SK-N-SH treated with all-trans-retinoic acid at 6 μM for 48 hours (cell line): Measurements from ENCODE around the gene RNF135.

Experiments used
- ATAC-seq: fragments of 200-7000 bp; cut with Tn5 transposase; 3 replicates; pipeline ENCODE4 v1.9.1; 2020; ENCODE audit warnings: mild to moderate bottlenecking, moderate library complexity
- ARNTL ChIP-seq: fragments of 450-650 bp; formaldehyde crosslinking; IDR thresholded peaks from 2 replicates; pipeline ENCODE4 v1.5.0; 2020; ENCODE audit warnings: low read depth, mild to moderate bottlenecking, moderate library complexity, borderline replicate concordance
- BACH2 ChIP-seq: fragments of 250-450 bp; sonication (Bioruptor Pico); IDR thresholded peaks from 2 replicates; pipeline ENCODE4 v1.9.0; 2021; ENCODE audit warnings: mild to moderate bottlenecking, borderline replicate concordance
- CSRNP3 ChIP-seq: fragments of 250-450 bp; sonication (Bioruptor Pico); IDR thresholded peaks from 2 replicates; pipeline ENCODE4 v1.5.1; 2021; ENCODE audit warnings: mild to moderate bottlenecking, moderate library complexity
- ESRRG ChIP-seq: fragments of 250-450 bp; sonication (Bioruptor Pico); IDR thresholded peaks from 2 replicates; pipeline ENCODE4 v1.6.1; 2021; ENCODE audit warnings: mild to moderate bottlenecking
- GLIS3 ChIP-seq: fragments of 250-450 bp; sonication (Bioruptor Pico); IDR thresholded peaks from 2 replicates; pipeline ENCODE4 v1.5.0; 2020; ENCODE audit warnings: mild to moderate bottlenecking, moderate library complexity
- ISL1 ChIP-seq: fragments of 250-450 bp; sonication (Bioruptor Pico); IDR thresholded peaks from 2 replicates; pipeline ENCODE4 v2.1.2; 2022; ENCODE audit warnings: mild to moderate bottlenecking, moderate library complexity
- OSR1 ChIP-seq: fragments of 250-450 bp; sonication (Bioruptor Pico); IDR thresholded peaks from 2 replicates; pipeline ENCODE4 v1.8.0; 2022; ENCODE audit warnings: moderate library complexity, mild to moderate bottlenecking, inconsistent platforms
- SNAI2 ChIP-seq: fragments of 250-450 bp; sonication (Bioruptor Pico); IDR thresholded peaks from 2 replicates; pipeline ENCODE4 v1.5.0; 2020; ENCODE audit warnings: mild to moderate bottlenecking, moderate library complexity
- TCF4 ChIP-seq: fragments of 250-450 bp; sonication (Bioruptor Pico); IDR thresholded peaks from 2 replicates; pipeline ENCODE4 v1.8.0; 2021; ENCODE audit warnings: mild to moderate bottlenecking, moderate library complexity, borderline replicate concordance
- TOX ChIP-seq: fragments of 250-450 bp; sonication (Bioruptor Pico); IDR thresholded peaks from 2 replicates; pipeline ENCODE4 v1.8.0; 2021; ENCODE audit warnings: mild to moderate bottlenecking, moderate library complexity, borderline replicate concordance
- ZC3H10 ChIP-seq: fragments of 250-450 bp; sonication (Bioruptor Pico); IDR thresholded peaks from 2 replicates; pipeline ENCODE4 v1.5.1; 2021; ENCODE audit warnings: mild to moderate bottlenecking, moderate library complexity
- ZFP3 ChIP-seq: fragments of 250-450 bp; sonication (Bioruptor Pico); IDR thresholded peaks from 2 replicates; pipeline ENCODE4 v1.5.0; 2020; ENCODE audit warnings: mild to moderate bottlenecking, moderate library complexity
- ZFP30 ChIP-seq: fragments of 450-650 bp; formaldehyde crosslinking; IDR thresholded peaks from 2 replicates; pipeline ENCODE4 v1.5.0; 2022; ENCODE audit warnings: mild to moderate bottlenecking, moderate library complexity
- ZNF70 ChIP-seq: fragments of 450-650 bp; formaldehyde crosslinking; IDR thresholded peaks from 2 replicates; pipeline ENCODE4 v1.5.0; 2020; ENCODE audit warnings: mild to moderate bottlenecking, moderate library complexity
- ZNF8 ChIP-seq: fragments of 450-650 bp; formaldehyde crosslinking; IDR thresholded peaks from 2 replicates; pipeline ENCODE4 v1.5.0; 2020; ENCODE audit warnings: mild to moderate bottlenecking, moderate library complexity
- TF ChIP-seq, protein P1 (sequence below): fragments of 250-450 bp; sonication (Bioruptor Pico); IDR thresholded peaks from 2 replicates; pipeline ENCODE4 v1.8.0; 2020; ENCODE audit warnings: mild to moderate bottlenecking, moderate library complexity, borderline replicate concordance
- TF ChIP-seq, protein P2 (sequence below): fragments of 250-450 bp; sonication (Bioruptor Pico); IDR thresholded peaks from 2 replicates; pipeline ENCODE4 v1.8.0; 2021; ENCODE audit warnings: low read depth, mild to moderate bottlenecking, moderate library complexity, borderline replicate concordance

The RNF135 gene

DNA sequence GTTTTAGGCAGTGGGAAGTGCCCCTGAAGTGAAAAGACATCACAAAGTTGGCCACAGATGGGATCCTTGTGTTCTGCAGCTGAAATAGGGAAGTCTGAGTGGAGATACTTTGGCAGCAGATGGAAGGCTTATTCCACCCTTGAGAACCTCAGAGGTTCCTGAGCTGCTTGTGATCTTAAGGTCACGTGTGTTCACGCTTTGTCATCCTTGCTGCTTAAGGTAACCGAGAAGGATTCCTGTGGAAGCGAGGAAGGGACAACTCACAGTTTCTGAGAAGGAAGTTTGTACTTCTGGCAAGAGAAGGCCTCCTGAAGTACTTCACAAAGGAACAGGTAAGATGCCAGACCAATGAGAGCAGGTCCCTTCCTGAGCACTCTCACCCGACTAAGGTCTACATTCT, 36.9 kb upstream of the RNF135 start:
- no peak for TF ChIP-seq CSRNP3 (CRISPR knock-in tag)
- TF ChIP-seq ZNF70 (CRISPR knock-in tag): no peak
- TF ChIP-seq ISL1 (CRISPR knock-in tag): no peak
- TF ChIP-seq, protein P1, sequence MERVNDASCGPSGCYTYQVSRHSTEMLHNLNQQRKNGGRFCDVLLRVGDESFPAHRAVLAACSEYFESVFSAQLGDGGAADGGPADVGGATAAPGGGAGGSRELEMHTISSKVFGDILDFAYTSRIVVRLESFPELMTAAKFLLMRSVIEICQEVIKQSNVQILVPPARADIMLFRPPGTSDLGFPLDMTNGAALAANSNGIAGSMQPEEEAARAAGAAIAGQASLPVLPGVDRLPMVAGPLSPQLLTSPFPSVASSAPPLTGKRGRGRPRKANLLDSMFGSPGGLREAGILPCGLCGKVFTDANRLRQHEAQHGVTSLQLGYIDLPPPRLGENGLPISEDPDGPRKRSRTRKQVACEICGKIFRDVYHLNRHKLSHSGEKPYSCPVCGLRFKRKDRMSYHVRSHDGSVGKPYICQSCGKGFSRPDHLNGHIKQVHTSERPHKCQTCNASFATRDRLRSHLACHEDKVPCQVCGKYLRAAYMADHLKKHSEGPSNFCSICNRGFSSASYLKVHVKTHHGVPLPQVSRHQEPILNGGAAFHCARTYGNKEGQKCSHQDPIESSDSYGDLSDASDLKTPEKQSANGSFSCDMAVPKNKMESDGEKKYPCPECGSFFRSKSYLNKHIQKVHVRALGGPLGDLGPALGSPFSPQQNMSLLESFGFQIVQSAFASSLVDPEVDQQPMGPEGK: no peak
- no peak for TF ChIP-seq ARNTL
- no peak for TF ChIP-seq OSR1 (CRISPR knock-in tag)
- TF ChIP-seq, protein P2, sequence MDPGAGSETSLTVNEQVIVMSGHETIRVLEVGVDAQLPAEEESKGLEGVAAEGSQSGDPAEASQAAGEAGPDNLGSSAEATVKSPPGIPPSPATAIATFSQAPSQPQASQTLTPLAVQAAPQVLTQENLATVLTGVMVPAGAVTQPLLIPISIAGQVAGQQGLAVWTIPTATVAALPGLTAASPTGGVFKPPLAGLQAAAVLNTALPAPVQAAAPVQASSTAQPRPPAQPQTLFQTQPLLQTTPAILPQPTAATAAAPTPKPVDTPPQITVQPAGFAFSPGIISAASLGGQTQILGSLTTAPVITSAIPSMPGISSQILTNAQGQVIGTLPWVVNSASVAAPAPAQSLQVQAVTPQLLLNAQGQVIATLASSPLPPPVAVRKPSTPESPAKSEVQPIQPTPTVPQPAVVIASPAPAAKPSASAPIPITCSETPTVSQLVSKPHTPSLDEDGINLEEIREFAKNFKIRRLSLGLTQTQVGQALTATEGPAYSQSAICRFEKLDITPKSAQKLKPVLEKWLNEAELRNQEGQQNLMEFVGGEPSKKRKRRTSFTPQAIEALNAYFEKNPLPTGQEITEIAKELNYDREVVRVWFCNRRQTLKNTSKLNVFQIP (CRISPR knock-in tag): no peak
- no peak for TF ChIP-seq ESRRG (CRISPR knock-in tag)

DNA sequence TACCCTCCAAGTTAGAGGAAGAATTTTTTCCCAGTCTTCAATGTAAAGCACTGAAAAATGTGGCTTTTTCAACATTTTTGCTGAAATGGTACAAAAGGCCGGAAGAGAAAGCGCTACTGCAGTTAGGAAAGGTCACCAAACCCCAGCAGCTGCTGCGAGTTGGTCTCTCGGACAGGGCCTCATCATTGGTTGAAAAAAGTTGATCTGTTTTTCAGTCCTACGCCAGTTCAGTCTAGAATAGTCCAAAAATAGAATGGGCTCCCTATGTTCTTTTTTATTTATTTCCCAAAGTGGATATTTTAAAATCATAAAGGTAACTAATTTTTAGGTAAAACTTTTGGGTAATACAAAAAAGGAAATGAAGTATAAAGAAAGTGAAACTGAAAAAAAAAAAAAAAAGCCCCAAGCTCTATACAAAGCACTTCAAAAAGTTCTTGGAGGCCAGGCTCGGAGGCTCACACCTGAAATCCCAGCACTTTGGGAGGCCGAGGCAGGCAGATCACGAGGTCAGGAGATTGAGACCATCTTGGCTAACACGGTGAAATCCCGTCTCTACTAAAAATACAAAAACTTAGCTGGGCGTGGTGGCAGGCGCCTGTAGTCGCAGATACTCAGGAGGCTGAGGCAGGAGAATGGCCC, 31.7 kb upstream of the RNF135 start:
- TF ChIP-seq GLIS3 (no peak), BACH2 (CRISPR knock-in tag) (no peak), SNAI2 (no peak), CSRNP3 (CRISPR knock-in tag) (no peak), TOX (CRISPR knock-in tag) (no peak), OSR1 (CRISPR knock-in tag) (no peak), ZC3H10 (no peak), TCF4 (CRISPR knock-in tag) (no peak)
- ATAC-seq: no peak

More for the DNA sequence above, 36.9 kb upstream of the RNF135 start:
- no peak for ATAC-seq

- TF ChIP-seq, protein P2 (CRISPR knock-in tag): no peak
- TF ChIP-seq ZNF70 (CRISPR knock-in tag): no peak
- TF ChIP-seq ARNTL: no peak
- 0 out of 2 replicates have a peak, but pooled peaks have one; percentile 44 for TF ChIP-seq TCF4 (CRISPR knock-in tag)
- TF ChIP-seq BACH2 (CRISPR knock-in tag): no peak
- no peak for TF ChIP-seq ZFP3 (CRISPR knock-in tag)
- no peak for TF ChIP-seq ZFP30 (CRISPR knock-in tag)
- TF ChIP-seq ZNF8 (CRISPR knock-in tag): no peak
- ATAC-seq: peak; percentile 35; the same call in 2 of the 3 replicates
These were observed 28.3 kb upstream of the RNF135 start for GRCh38 chr17:30942308-30943079.

DNA sequence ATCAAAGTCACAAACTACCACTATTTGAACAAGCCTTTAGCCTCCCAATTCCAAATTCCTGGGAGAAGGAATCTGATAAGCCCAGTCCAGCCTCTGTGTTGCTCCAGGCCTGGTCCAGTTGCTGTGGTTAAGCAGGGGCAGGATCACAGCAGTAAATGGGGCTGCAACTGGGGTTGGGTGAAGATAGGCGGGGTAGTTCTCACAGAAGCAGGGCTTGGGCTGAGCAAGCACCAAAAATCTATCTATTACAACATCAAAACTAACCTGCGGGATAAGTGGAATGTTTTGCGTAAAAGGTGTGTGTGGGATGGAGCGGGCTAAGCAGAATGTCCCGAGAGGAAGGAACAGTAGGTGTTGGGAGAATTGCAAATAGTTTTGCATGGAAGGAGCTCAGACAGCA, 23.0 kb upstream of the RNF135 start:
- TF ChIP-seq ESRRG (CRISPR knock-in tag): no peak
- no peak for ATAC-seq
